ENCODE data around the gene RPL27A. TPM values are rescaled to one million over a fixed set of nuclear protein-coding genes. Genes with fewer than 3 reads are reported as not detected.

The RPL27A gene
- total RNA-seq, 4 donors from 2014 or later: 800 to 945 (median 825) TPM

DNA sequence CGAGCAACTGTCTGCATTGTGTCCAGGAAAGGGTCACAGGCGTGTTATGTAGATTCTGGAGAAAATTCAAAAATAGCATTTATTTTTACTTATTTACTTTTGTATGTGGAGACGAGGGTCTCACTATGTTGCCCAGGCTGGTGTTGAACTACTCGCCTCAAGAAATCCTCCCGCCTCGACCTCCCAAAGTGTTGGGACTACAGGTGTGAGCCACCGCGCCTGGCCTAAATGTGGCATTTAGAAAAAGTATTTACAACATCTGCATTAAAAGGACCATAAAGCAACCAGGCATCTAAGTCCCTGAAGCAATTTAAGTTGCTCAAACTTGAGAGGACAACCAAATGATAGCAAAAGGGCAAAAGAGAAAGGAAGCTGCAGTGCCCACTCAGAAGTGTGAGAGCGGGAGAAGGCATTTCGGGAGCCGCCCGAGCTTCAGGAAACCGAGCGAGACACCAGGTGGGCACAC, 722 bp upstream of the RPL27A start:
- H3K4me1 ChIP-seq: peaks cover 4 to 28% (median 15%) of the 10 kb centered on the region in 4 donors
- no peaks in the 10 kb centered on the region for H3K9me3 ChIP-seq
- TF ChIP-seq, protein P1, sequence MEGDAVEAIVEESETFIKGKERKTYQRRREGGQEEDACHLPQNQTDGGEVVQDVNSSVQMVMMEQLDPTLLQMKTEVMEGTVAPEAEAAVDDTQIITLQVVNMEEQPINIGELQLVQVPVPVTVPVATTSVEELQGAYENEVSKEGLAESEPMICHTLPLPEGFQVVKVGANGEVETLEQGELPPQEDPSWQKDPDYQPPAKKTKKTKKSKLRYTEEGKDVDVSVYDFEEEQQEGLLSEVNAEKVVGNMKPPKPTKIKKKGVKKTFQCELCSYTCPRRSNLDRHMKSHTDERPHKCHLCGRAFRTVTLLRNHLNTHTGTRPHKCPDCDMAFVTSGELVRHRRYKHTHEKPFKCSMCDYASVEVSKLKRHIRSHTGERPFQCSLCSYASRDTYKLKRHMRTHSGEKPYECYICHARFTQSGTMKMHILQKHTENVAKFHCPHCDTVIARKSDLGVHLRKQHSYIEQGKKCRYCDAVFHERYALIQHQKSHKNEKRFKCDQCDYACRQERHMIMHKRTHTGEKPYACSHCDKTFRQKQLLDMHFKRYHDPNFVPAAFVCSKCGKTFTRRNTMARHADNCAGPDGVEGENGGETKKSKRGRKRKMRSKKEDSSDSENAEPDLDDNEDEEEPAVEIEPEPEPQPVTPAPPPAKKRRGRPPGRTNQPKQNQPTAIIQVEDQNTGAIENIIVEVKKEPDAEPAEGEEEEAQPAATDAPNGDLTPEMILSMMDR (IDR thresholded peaks at IDR 0.05): no peak
- TF ChIP-seq POLR2A (IDR thresholded peaks at IDR 0.05) (no peak), EP300 (IDR thresholded peaks at IDR 0.05) (no peak)
- no peaks in the 10 kb centered on the region for H3K27me3 ChIP-seq
- DNase-seq (ENCODE audit: low spot score in 2 of 2): no peak
- H3K36me3 ChIP-seq: peaks cover 0 to 45% (median 0%) of the 10 kb centered on the region in 3 donors
- H3K27ac ChIP-seq: peak overlapping the region; percentile 94 to 98 (median 96)
- peak overlapping the region; percentile 69 to 99 (median 92) for H3K4me3 ChIP-seq
- 27 to 28% methylated on average over 14 of the region's 14 CpGs for WGBS, 2 donors

DNA sequence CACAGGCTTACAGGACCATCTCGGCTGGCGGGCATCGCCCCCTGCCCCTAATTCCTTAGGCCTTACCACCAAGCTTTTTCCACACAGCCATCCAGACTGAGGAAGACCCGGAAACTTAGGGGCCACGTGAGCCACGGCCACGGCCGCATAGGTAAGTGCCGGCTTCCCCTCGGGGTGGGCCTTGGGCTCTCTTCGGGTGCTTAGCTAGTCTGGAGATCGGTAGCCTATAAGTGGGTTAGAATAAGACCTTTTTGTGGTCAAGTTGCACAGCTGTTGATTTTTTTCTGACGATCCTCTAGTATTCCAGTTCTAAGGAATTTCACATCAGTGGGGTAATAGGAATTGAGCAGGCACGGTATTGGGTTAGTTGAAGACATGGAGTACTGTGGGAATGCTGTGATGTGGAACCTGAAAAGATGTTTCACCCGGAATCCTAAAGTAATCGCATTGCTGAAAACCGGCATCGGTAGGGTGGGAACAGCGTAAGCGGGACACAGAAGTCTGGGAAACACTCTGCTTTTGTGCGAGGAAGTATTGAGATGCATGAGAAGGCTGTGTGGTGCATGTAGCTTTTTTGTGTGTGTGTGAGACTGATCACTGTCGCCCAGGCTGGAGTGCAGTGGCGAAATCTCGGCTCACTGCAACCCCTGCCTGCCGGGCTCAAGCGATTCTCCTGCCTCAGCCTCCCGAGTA, 669 bp downstream of the RPL27A start:
- no peak for DNase-seq (ENCODE audit: low spot score in 2 of 2)
- peak overlapping the region; percentile 94 to 98 (median 96) for H3K27ac ChIP-seq
- TF ChIP-seq EP300 (IDR thresholded peaks at IDR 0.05) (no peak), POLR2A (IDR thresholded peaks at IDR 0.05) (no peak)
- TF ChIP-seq, protein P1 (IDR thresholded peaks at IDR 0.05): no peak
- no peaks in the 10 kb centered on the region for H3K27me3 ChIP-seq
- peaks cover 0 to 50% (median 0%) of the 10 kb centered on the region in 3 donors for H3K36me3 ChIP-seq
- H3K4me3 ChIP-seq: peak overlapping the region; percentile 69 to 99 (median 92)
- WGBS, 2 donors: 3 to 5% methylated on average over 27 of the region's 27 CpGs
- H3K9me3 ChIP-seq: no peaks in the 10 kb centered on the region
- H3K4me1 ChIP-seq: peaks cover 4 to 35% (median 23%) of the 10 kb centered on the region in 4 donors

DNA sequence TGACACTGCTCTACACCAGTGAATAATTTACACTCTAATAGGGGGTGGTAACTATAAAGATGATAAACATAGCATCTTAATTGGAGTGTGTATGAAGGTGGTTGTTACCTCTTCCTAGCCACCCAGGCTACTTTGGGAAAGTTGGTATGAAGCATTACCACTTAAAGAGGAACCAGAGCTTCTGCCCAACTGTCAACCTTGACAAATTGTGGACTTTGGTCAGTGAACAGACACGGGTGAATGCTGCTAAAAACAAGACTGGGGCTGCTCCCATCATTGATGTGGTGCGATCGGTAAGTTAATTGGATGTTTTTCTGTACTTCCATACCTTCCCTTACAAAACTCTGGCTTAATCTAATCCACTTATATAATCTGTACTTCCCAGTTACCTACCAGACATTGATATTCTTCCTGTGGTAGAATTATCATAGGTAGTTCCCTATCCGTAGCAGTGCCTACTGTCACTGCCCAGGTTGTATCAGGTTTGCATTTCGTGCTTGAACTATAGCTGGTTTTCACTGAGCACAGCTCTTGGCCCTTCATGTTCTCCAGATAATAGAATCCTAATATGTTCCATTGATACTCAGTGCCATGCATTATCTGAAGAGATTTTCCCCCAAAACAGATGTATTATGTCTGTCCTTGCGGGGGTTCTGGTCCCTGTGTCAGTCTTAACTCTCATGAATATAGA, 2.2 kb downstream of the RPL27A start:
- H3K4me3 ChIP-seq: no peak overlapping the region
- peaks cover 4 to 45% (median 24%) of the 10 kb centered on the region in 4 donors for H3K4me1 ChIP-seq
- TF ChIP-seq POLR2A (IDR thresholded peaks at IDR 0.05) (no peak), EP300 (IDR thresholded peaks at IDR 0.05) (no peak)
- TF ChIP-seq, protein P1 (IDR thresholded peaks at IDR 0.05): no peak
- no peaks in the 10 kb centered on the region for H3K27me3 ChIP-seq
- DNase-seq (ENCODE audit: low spot score in 2 of 2): no peak
- no peaks in the 10 kb centered on the region for H3K9me3 ChIP-seq
- WGBS, 2 donors: 81 to 88% methylated on average over 6 of the region's 6 CpGs
- peak overlapping the region in 1 of 4 donors; percentile 8 for H3K27ac ChIP-seq
- peaks cover 0 to 36% (median 0%) of the 10 kb centered on the region in 3 donors for H3K36me3 ChIP-seq

DNA sequence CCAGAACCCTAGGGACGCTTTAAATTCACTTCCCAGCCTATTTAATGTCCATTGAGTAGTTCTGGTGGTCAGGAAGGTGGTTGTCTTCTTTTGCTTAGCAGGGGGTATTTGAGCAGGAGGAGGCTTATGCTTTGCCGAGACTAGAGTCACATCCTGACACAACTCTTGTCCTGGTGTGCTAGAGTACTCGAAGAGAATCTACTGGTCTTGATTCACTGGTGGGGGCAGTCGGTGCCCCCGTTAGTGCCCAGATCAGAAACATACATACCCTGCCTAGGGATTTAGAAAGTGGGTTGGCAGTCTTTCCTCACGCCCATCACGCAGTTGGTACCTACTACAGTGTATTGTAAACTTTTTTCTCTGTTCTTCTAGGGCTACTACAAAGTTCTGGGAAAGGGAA, 2.7 kb downstream of the RPL27A start:
- Histone ChIP-seq H3K9me3 (no peaks in the 10 kb centered on the region), H3K27ac (no peak overlapping the region), H3K27me3 (no peaks in the 10 kb centered on the region), H3K4me3 (no peak overlapping the region), H3K4me1 (peaks cover 4 to 48% (median 24%) of the 10 kb centered on the region in 4 donors), H3K36me3 (peaks cover 0 to 35% (median 0%) of the 10 kb centered on the region in 3 donors)
- DNase-seq (ENCODE audit: low spot score in 2 of 2): no peak
- TF ChIP-seq POLR2A (IDR thresholded peaks at IDR 0.05) (no peak), EP300 (IDR thresholded peaks at IDR 0.05) (no peak)
- TF ChIP-seq, protein P1 (IDR thresholded peaks at IDR 0.05): no peak
- WGBS, 2 donors: 83 to 91% methylated on average over 7 of the region's 7 CpGs

DNA sequence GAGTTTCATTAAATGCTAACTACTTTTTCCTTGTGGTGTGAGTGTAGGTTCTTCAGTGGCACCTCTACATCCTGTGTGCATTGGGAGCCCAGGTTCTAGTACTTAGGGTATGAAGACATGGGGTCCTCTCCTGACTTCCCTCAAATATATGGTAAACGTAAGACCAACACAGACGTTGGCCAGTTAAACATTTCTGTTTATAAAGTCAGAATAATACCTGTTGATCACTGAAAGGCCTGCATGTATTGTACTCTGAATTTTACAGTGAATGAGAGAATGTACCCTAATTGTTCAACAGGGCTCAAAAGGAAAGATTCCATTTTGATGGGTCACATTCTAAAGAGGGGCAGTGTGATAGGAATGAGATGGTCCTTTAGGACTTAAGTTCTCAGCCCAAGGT, 3.2 kb downstream of the RPL27A start:
- 79 to 80% methylated on average over 2 of the region's 2 CpGs for WGBS, 2 donors
- Histone ChIP-seq H3K36me3 (peaks cover 0 to 35% (median 0%) of the 10 kb centered on the region in 3 donors), H3K4me1 (peaks cover 4 to 48% (median 24%) of the 10 kb centered on the region in 4 donors), H3K27ac (no peak overlapping the region), H3K4me3 (no peak overlapping the region), H3K27me3 (no peaks in the 10 kb centered on the region), H3K9me3 (no peaks in the 10 kb centered on the region)
- TF ChIP-seq, protein P1 (IDR thresholded peaks at IDR 0.05): no peak
- TF ChIP-seq POLR2A (IDR thresholded peaks at IDR 0.05) (no peak), EP300 (IDR thresholded peaks at IDR 0.05) (no peak)
- no peak for DNase-seq (ENCODE audit: low spot score in 2 of 2)
